Hepatic stellate cell (primary cell): ENCODE results near the gene LIM2.

ENCODE experiments used
- DNase-seq: peaks from one replicate; pipeline ENCODE4 v3.0.0; 2011; ENCODE audit warnings: low spot score

Gene LIM2

DNA sequence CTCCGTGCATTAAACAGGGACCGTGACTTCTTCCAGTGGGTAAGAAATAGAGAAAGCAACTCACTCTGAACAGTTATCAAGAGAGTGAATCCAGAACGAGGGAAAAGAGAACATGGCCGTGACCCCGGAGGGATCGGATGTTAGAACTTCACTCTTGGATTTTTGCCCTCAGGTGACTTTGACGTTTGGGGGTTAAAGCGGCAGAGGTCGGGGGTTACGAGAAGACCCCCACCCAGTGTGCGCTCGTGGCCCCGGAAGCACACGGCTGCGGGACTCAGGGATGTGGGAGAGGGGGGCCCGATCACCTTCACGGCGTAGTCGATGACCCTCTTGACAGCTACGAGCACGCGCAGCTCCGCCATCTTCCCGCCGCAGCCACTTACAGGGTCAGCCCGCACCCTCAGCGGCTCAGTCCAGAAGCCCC lies 21.8 kb downstream of the LIM2 start, which contains the start of gene ETFB:
Gene ETFB (minus strand): TSS at position 424 of the 424 bp plus-strand sequence. CDS start 62 bp downstream, at position 362.
- DNase-seq, result no peak

DNA sequence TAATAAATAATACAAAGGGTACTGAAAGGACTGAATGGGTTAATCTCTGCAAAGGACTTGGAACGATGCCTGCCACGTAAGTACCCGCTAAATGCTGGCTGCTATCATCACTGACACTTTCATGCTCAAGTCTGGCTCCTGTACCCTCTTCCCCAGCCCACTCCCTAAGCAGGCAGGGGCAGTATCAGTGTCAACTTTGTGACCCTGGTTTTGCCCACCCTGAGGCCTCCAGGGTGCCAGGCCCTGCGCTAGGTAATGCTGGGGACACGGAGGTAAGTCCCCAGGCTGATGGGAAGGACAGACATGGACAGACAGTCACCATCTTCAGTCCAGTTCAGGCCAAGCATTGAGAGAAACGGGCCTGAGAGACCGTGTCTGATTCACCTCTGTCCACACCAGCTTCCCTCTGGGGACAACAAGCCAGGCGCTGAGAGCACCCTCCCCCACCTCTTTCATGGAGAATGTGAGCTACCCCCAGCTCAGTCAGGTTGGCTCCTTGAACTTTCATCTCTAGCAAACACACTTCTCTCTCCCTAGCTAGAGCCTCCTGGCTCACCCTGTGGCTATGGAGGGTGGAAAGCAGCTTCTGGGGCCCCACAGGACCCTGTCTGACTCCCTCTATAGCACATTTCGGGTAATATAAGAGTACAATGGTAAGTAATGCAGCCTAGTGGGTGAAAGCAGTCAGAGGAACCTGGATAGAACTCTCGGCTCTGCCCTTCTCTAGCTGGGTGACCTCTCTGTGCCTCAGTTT lies 22.4 kb downstream of the LIM2 start:
- peak; percentile 63 for DNase-seq

DNA sequence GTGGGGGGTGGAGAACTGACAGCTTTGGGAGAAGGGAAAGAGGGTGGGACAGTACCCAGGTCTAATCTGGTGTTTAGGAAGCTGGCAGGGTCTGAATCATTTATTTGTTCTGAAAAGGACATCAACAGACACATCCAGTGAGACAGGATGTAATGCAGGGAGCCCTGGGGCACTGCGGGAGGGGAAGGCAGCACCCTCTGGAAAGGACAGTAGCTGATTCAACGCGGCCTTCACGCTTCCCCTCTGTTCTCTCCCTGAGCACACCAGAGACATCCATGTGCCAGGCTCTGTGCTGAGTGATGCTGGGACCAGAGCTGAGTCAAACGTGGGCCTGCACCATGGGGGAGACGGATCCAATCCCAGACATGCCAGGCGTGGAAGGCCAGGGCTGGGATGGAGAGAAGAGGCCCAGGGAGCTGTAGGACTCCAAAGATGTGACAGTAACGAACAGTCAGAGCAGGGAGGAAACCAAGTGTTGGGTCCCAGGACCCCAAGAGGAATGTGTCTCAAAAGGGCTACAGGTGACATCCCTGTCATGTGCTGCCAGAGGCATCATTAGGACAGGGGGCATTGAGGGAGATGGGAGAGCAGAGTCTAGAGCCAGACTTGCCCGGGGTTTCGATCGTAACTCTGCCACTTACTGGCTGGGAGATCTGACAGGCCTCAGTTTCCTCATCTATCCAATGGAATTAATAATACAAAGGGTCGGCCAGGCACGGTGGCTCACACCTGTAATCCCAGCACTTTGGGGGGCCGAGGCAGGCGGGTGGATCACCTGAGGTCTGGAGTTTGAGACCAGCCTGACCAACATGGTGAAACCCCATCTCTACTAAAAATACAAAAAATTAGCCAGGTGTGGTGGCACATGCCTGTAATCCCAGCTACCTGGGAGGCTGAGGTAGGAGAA lies 23.3 kb downstream of the LIM2 start:
- DNase-seq, result no peak

DNA sequence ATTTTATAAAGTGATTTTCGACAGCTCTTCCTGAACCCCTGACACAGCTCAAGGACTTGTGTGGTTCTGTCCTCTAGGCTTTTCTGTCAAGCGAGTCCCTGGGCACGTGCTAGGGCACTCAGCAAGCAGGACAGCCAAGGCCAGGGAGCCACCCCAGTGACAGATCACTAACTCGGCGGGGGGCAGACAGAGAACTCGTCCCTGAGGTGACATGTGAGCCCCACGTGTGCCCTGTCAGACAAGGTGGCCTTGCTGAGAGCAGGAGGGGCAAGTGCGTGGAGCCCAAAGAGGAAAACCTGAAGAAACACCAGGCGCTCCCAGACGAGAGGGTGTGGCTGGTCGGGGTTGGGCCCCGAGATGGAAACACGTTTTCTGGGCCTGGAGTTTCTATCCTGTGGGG lies 26.5 kb downstream of the LIM2 start:
- DNase-seq, result no peak

DNA sequence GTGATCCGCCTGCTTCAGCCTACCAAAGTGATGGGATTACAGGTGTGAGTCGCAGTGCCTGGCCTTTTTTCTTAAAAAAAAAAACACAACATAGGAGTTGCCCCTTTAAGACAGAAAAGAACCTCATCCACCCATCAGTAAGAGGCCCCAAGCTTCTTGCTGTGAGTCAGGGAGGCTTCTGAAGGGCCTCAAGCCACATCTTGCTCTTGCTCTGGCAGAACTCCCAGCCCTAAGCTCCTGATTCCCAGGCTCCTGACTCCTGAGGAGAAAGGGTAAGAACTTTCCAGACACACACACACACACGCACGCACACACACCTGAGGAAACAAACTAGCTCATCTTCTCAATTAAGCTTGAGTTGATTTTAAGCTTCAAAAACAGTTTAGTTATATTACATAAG lies 28.5 kb downstream of the LIM2 start:
- peak; percentile 75 for DNase-seq

DNA sequence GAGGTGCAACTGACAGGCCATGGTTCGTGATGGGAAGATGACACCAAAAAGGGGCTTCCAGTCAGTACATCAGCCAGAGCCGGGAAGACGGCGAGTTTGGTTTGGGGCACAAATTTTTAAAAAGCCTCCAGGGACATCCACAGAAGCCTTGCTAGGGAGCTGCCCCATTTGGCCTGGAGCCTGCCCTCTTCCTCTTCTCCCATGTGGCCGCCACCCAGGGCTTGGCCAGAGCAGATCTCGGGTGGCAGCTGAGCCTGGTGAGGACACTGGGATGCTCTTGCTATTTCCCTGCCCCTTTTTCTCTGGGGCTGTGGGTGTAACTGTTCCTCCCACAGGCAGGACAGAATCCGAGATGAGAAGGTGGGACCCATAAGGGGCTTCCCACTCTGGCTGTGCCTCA lies 29.8 kb downstream of the LIM2 start:
- DNase-seq, result no peak

DNA sequence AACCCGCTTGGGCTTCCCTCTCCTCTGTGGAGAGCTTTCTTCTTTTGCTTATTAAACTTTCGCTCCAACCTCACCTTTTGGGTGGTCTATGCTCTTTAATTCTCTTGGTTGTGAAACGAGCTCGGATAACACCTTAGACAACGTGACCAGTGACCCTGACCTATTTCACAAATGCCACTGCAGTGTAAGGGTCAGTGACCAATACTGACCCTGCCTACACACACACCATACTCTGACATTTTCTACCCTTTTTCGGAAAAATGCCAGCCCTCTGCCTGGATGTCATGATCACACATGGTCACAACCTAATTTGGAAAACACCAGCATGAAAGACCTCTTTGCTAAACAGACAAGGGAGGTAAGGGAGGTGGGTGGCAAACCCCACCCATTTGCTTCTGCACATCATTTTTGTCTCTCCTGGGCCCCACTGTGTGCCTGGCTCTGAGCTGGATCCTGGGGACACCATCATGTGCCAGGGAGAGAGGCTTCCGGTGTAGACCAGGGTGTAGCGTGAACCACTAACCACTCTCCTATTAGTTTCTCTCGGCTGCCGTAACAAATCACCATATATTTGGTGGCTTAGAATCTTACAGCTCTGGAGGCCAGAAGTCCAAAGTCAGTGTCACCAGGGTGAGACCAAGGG lies 31.5 kb downstream of the LIM2 start:
- no peak for DNase-seq

DNA sequence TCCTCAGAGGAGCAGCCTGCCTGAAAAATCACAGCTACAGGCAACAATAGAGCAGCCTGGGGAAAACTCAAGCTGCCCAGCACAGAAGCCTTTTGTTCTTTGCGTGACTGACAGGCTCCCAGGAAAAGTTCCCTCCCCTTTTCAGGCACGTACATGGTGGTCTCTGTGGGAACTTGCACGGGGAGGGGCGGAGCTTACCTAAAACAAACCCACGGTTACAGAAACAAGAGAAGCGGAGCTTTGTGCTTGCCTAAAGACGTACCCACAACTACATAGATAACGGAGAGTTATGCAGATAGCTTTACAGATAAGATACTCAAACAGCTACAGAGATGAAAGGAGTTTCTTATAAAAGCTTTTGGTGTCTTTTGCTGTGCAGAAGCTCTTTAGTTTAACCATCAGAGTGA lies 33.0 kb downstream of the LIM2 start:
- no peak for DNase-seq

DNA sequence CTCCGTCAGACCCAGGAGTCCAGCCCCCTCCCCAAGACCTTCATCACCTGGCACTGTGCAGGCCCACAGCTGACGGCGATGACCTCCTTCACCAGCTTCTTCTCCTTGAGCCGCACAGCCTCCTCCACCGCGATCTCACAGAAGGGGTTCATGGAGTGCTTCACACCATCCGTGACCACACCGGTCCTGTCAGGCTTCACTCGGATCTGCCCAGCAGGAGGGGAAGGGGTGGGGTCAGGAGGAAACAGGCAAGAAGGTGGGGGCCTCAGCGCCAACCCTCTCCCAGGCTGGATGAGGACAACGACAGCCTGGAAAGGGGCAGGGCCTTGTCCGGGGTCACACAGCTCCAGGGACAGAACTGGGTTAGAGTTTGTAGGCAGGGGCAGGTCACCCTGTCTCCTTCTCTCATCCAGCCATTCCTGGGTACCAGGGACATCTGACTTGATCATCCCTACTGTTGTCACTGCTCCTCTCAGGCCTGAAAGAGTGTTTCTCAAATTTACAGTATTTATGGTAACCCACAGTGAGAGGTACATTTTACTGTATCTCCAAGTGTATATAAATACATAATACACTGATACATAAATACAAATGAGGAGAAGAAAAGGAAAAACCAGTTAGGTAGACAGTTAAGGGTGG lies 33.6 kb downstream of the LIM2 start:
- DNase-seq, result no peak

DNA sequence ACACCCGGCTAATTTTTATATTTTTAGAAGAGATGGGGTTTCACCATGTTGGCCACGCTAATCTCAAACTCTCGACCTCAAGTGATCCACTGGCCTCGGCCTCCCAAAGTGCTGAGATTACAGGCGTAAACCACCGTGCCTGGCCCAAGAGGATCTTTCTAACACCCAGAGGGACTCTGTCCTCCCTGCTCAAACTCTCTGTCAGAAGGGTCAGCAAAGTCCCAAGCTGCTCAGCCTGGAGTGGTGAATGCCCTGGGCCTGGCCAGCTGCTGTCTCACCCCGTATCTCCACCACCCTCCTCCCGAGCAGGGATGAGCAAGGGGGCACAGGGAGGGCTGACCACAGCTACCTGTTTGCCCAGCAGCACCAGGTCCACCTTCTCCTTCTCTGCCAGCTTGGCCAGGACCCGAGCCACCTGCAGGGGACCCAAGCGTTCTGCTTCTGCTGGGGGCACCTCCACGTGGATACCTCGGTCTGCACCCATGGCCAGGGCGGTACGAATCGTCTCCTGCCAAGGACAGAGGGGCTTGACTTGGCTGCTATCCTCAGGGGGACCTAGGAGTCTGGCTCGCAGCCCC lies 34.9 kb downstream of the LIM2 start:
- DNase-seq, result no peak

DNA sequence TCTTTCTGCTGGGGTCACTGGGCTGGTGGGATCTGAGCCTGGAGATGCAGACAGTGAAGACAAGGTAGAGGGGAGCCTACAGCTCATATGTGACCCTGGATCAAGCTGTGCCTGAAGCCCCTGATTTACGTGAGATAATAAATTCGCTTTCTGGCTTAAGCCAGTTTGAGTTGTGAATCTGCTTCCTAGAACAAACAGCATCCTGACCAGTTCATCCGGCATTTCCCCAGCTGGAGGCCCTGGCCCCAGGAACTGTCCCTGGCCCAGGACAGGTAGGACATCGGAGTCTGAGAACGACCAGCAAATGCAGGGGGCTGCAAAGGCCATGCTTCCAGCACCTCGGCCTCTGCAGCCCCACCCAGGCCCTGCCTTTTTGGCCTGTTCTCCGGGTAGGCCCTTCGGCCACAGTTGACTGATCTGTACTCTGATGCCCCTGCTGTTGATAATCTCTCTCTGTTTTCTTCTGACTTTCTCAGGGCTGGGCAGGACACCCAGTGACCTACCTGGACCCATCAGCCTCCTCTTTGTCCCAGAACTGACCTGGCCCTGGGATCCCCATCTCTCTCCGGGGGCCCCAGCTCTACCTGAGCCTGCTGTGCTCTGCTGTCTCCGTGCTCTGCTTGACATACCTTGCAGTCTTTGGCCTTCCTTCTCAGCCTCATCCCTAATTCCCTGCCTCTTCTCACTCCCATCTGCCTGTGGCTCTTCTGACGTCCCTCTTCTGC lies 36.3 kb downstream of the LIM2 start:
- DNase-seq, result no peak

DNA sequence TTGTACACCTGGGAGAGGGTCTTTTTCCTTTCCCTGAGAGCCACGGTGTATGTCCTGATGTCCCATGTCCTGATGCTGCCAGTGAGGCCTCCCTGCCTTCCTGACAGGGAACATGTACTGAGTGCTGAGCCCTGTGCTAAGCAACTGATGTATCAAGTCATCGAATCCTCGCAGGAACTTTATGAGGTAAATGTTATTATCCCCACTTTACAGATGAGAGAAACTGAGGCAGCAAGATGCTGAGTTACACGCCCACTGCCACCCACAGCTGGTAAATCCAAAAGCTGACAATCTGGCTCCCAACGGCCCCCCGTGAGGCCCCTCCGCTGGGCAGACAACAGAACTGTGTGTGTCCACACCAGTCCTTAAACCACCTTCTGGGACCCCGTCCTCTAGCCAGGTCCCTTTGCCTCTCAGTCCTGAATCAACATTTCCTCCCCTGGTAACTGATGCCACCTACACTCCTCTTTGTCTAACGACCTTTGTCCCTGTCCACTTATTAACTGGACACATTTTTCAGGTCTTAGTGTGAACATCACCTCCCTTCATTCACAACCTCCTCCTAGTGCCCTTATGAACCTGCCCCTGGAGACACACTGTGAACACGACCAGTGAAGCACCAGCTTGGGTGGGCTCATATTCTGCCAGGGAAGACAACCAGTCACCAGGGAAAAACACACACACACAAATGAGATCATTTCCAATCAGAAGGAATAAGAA lies 40.4 kb downstream of the LIM2 start:
- no peak for DNase-seq

DNA sequence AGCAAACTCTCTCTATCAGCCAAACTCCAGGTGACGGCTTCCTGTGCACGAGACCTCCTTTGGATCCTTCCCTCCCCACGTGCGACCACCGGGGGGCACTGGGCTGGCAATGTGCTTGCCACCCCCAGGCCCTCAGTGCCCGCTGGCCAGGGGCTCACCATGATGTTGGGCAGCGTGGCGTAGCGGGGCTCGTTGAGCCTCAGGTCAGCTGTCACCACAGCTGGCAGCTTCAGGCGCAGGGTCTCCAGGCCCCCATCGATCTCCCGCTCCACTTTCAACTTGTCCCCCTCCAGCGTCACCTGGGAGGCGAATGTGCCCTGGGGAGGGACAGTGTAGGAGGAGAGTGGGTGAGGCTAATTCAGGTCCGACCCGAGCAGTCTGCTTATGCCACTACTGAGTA lies 41.0 kb downstream of the LIM2 start:
- no peak for DNase-seq

DNA sequence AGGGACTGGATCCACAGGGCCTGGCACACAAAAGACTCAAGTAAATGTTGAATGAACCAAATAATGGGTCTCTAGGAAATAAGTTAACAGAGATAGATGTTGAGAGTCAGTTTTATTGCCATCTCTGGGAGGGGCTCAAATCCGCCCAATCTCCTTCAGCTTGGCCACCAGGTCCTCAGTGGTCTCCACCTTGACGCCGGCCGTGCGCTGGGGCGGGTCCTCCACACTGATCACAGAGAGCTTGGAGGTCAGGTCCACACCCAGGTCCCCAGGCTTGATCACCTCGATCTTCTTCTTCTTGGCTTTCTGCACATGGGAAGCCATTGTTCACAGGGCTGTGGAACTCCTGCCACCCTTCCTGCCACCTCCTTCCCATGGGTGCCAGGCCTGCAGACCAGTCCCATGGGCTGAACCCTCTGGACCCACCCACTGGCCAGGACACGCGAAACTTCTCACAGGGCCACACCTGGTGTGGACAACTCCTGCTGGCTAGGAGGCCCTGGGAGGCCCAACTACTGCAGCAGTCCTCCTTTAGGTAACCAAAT lies 42.6 kb downstream of the LIM2 start:
- DNase-seq, result no peak

DNA sequence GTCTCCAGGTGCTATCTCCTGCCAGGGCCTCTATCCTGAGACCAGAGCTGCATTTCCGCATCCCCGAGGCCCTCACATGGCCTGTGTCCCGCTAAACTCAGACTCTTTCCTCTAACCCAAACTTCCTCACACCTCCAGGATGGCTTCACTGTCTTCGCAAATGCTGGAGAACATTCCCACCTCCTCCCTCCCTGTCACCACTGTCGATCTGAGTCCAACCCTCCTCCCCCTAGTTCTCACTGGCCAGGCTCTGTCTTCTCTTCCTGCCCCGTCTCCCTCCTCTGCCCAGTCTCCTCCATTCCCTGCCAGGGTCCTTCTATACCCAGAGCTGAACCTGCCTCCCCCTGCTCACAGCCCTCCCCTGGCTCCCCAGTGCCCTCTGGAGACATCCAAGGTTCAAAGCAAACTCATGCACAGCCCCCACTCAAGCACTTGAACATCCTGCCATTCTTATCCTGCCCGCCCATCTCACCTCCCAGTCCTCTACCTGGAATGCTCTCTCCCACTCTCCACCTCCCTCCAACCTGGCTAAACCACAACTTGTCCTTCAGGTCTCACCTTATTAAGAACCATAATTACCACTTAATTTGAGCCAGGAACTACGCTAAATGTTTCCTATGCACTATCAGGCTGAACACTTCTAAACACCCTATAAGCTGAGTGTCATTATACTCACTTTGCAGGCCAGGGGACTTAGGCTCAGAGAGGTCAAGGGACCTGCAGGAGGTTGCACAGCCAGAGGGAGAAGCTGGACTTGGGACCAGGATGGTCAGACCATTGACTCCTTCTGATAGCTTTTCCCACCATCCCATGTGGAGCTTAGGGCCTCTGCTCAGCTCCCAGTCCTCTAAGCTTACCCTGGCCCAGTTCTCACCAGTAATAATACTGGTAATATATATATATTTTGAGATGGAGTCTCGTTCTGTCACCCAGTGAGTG lies 44.9 kb downstream of the LIM2 start:
- DNase-seq, result no peak

DNA sequence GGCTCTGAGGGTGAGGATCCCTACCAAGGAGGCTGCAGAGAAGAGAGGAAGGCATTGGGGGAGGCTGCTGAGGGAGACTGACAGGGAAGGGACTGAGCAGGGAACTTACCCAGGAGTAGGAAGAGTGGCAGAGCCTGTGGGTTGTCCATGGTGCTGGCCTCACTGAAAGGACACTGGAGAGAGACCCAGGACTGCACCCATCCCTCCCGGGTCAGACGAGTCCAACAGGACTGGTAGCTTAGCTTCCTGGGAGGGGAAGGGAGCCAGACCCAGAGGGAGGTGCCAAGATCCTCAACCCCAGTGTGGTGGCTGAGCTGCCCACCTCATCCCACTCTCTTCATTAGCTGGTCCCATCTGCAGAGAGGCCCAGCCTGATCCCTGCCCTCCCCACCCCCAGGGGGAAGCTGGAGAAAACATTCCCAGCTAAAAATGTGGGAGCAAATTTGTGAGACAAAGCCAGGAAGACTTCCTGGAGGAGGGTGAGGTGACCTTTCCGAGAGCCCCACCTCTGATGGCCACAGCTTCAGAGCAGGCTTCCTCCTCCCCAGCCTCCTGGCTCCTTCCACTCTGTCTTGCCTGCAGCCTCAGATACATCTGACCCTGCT lies 45.7 kb downstream of the LIM2 start, which contains the start of gene VSIG10L:
Gene VSIG10L (minus strand): TSS at position 164 of the 605 bp plus-strand sequence. CDS start 15 bp downstream, at position 149.
- no peak for DNase-seq

DNA sequence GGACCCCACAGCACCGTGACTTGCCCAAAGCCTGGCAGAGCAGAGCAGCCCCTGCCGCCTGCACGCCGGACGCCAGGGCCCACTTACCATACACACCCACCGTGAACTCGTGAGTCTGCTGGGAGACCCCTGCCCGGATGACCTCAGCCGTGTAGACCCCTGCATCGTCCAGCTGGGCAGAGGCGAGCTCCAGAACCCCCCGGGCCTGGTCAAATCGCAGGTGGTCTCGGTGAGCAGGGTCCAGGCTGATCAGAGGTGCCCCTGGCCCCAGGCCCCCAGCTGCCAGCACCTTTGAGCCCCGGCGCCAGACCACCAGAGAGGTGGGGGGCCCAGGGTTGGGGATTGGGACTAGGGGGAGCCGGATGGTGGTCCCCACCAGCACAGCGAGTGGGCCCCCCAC lies 46.7 kb downstream of the LIM2 start:
- no peak for DNase-seq
